GM19372 (cell line): ENCODE results near the gene KRTAP2-1.
"Not testable (repeated sequence)": the region's sequence is repeated elsewhere in the genome, so short reads cannot be mapped to it uniquely, and the experiment has no call there.

Experiments used
- ATAC-seq: cut with Tn5 transposase; IDR thresholded peaks from one replicate; pipeline ENCODE4 v1.9.1; 2021; ENCODE audit warnings: mild to moderate bottlenecking, low read depth, moderate library complexity; ENCODE audit not compliant: unreplicated experiment

Gene KRTAP2-1, protein sequence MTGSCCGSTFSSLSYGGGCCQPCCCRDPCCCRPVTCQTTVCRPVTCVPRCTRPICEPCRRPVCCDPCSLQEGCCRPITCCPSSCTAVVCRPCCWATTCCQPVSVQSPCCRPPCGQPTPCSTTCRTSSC

DNA sequence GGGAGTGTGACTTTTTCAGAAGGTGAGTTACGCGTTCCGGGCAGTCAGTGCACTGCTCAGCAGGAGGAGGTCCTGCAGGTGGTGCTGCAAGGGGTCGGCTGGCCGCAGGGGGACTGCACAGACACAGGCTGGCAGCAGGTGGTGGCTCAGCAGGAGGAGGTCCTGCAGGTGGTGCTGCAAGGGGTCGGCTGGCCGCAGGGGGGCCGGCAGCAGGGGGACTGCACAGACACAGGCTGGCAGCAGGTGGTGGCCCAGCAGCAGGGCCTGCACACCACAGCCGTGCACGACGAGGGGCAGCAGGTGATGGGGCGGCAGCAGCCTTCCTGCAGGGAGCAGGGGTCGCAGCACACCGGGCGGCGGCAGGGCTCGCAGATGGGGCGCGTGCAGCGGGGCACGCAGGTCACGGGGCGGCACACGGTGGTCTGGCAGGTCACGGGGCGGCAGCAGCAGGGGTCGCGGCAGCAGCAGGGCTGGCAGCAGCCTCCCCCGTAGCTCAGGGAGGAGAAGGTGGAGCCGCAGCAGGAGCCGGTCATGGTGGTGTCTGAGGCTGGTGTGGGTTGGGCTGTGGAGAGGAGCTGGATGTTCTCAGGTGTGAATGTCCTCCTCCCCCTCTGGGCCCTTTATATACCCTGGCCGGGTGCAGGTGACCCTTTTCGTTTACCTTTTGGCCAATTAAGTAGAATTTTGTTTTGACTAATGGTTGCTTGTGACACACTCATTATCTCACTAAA is at the start of gene KRTAP2-1:
KRTAP2-1 (minus strand) TSS at position 582 of the 731 bp plus-strand sequence; CDS start at position 533, 49 bp downstream.
- not testable (repeated sequence) for ATAC-seq

DNA sequence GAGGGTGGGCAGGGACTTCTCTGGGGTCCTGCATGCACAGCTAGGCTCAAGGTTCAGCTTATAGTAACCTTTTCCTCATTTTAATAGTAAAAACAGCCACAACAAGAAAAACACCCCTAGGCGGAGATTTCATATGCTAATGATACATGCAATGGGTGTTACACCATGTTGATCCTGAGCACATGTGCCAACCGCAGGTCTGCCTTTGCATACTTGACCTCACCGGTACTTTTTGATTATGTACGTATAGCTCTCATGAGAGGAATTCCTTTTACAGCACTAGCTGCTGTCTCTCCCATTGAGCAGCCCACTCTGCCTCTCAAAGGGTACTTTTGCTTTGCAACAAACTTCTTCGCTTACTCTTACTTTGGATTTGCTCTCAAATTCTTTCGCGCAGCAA is 48.9 kb upstream of the KRTAP2-1 start:
- ATAC-seq, result no peak

- ATAC-seq, result not testable (repeated sequence)
Measured at GRCh38 chr17:41088760-41089352, 41.7 kb upstream of the KRTAP2-1 start.

GRCh38 chr17:41084100-41084856 is 37.2 kb upstream of the KRTAP2-1 start, which contains the start of gene KRTAP4-7:
Gene KRTAP4-7, plus strand, starts transcription at chr17:41084150. Its CDS starts 57 bp downstream, at chr17:41084207.
- not testable (repeated sequence) for ATAC-seq

DNA sequence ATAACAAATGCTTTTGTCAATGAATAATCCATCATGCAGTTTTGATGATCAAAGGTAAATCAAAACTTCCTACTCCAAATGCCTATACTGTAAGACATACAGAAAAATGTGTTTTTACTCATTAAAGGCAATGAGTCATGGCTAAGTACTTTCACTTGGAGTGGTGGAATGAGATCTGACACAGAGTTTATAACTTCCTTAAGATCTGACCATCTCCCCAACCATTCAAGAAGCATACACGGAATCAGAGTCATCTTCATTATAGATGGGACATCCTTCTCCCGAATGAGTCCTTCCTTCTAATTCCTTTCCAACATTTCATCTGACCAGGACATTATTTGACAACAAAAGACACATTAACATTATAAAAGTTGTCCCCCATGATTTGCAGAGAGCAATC is 36.3 kb upstream of the KRTAP2-1 start:
- ATAC-seq, result not testable (repeated sequence)

DNA sequence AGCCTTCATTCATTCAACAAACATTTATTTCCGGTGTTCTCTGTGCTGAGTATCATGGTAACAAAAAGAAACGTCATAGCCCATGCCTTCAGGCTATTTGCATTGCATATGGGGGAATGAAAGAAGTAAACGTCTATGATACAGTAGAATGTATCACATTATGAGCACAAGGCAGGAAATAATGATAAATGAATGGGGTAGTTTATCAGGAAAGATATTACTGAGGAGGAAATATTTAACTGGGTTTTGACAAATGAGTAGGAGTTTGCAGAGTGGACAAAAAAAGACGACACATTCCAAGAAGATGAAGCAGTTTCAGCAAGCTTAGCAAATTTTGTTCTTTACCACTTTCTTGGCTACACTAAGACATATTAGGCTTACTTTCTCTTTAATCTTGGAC is 35.5 kb upstream of the KRTAP2-1 start:
- ATAC-seq, result no peak

DNA sequence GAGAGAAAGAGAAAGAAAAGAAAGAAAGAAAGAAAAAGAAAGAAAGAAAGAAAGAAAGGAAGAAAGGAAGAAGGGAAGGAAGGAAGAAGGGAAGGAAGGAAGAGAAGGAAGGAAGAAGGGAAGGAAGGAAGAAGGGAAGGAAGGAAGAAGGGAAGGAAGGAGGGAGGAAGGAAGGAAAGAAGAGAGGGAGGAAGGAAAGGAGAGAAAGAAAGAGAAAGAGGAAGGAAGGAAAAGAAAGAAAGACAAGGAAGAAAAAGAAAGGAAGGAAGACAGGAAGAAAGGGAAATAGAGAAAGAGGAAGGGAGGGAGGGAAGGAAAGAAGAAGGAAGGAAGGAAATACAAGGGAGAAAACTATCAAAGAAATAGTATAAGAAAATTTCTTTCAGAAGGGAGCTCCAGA is 29.7 kb upstream of the KRTAP2-1 start:
- ATAC-seq, result no peak

DNA sequence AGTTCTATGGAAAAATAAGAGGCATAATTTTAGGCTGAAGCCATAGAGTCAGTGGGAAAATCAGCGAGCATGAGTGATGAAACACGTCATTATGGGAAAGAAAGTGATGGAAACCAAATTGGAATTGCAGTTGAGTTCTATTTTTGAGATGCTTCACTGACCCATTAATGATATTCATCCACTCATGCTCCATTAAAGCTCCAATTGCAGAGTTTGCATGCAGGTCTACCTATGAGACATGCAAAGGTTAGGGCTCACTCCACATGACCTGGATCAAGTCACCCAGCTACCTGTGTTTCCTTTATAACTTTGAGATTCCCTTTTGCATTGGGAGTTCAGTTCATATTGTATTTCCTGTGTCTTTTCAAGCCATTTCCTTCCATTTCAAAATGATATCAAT is 26.6 kb upstream of the KRTAP2-1 start:
- ATAC-seq, result no peak

DNA sequence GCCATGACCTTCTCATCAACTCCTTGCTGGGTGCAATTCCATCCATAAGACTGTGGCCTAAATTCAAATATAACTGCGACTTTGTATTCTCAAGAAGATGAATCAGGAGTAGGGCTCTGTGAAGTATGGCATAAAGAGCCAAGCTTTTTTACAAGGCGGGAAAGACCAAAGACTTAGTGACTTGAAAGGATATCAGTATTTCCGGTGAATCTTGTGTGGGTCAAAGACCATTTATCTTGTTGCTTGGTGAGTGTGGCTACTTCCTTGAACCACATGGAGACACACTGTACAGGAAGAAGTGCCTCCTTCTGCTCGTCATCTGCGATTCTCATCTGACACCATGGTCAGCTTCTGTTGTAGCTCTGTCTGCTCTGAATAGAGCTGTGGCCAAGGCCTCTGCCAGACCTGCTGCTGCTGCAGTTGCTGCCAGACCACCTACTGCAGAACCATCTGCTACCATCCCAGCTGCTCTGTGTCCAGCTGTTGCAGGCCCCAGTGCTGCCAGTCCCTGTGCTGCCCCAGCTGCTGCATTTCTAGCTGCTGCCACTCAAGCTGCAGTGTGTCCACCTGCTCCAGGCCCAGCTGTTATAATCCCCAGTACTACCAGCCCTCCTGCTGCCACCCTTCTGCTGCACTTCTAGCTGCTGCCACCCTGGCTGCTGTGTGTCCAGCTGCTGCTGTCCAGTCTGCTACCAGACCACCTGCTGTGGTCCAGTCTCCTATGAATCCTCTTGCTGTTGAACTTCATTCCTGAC is 24.7 kb upstream of the KRTAP2-1 start:
- no peak for ATAC-seq

GRCh38 chr17:41069031-41069430 is 21.9 kb upstream of the KRTAP2-1 start:
- no peak for ATAC-seq

DNA sequence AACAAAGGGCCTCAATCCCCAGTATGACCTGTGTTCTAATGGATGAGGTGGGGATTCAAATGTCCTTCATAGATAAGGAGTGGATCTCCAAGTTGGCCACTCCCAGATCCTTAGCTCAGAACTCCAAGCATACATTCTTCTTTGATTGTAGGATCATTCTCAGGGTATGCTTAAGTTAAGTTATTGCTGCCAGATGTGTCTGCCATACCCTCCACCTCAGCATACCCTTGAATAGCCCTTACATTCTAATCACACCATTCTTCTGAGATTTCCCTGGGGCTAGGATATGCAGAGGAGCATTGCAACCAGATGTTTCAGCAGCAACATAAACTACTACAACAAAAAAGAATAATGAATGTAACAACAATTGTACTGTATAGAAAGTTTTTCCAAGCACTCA is 20.2 kb upstream of the KRTAP2-1 start:
- no peak for ATAC-seq

- no peak for ATAC-seq
Measured at GRCh38 chr17:41065829-41066624, 18.9 kb upstream of the KRTAP2-1 start, which contains the start of gene KRTAP2-4. Gene KRTAP2-4, minus strand, starts transcription at chr17:41065879. Its CDS starts 34 bp downstream, at chr17:41065845.

DNA sequence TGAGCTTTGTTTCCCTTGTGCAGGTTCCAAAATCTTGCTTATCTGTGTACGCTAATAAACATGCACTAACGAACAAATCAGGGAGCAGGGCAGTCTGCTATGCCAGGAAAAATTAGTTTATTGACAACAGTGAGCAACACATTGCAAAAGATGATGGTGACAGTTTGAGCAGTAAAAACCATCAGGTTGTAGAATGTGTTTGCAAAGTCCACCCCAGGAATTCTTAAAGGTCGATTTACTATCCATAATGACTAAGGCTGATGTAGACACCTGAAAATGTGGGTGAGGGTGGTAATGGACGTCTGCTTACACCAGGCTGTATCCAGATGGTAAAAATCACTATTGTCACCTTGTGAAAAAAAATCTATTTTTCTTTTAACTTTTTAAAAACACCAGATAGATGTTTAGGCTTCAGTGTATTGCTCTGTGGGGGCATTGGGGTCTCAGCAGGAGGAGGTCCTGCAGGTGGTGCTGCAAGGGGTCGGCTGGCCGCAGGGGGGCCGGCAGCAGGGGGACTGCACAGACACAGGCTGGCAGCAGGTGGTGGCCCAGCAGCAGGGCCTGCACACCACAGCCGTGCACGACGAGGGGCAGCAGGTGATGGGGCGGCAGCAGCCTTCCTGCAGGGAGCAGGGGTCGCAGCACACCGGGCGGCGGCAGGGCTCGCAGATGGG is 18.0 kb upstream of the KRTAP2-1 start:
- ATAC-seq, result not testable (repeated sequence)

DNA sequence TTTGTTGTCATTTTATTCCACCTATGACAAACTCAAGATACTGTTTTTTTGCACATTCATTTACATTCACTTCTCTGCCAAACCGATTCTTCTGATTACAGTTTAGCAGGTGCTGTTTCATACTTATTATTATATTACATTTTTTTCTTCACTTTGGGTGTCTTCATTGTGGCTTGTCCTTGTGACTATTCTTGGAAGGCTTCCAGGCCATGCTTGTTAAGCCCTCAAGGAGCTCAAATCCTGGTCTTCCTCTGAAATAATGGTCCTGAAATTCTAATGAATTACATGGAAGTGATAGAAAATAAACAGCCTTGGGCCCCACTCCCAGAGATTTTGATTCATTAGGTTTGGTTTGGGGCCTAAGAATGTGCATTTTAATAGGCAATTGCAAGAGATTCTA is 17.2 kb upstream of the KRTAP2-1 start:
- ATAC-seq, result no peak

DNA sequence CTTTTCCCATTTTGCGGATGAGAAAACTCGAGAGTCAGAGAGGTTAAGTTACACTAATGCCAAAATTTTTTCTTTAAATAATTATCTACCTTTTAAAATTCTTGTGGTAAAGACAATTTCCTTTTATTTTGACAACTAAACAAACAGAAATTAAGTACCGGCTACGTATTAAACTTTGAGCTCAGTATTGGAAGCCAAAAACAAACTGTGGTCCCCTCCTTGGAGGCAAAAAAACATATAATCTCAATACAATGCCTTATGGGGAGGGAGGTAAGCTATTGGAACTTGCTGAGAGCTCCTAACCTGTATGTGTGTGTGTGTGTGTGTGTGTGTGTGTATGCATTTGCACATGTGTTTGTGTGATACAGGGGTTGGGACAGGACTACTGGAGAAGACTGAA is 16.3 kb upstream of the KRTAP2-1 start:
- ATAC-seq, result no peak

DNA sequence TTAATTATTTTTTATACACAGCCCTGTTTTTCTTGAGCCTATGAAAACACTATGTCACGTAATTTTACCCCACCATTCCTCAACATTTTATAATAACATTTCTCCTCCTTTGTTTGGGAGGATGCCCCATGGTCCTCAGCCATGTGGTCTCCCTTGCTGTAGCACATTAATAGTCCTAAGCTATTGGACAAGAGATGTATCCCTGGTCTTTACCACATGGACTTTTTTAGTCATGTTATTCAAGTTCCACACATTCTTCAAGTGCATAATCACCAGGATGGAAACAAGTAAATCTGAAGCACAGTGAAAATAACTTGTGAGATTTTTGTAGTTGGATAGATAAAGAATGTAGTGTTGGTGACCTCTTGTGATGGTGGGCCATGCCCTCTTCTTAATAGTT is 14.8 kb upstream of the KRTAP2-1 start:
- ATAC-seq, result no peak

DNA sequence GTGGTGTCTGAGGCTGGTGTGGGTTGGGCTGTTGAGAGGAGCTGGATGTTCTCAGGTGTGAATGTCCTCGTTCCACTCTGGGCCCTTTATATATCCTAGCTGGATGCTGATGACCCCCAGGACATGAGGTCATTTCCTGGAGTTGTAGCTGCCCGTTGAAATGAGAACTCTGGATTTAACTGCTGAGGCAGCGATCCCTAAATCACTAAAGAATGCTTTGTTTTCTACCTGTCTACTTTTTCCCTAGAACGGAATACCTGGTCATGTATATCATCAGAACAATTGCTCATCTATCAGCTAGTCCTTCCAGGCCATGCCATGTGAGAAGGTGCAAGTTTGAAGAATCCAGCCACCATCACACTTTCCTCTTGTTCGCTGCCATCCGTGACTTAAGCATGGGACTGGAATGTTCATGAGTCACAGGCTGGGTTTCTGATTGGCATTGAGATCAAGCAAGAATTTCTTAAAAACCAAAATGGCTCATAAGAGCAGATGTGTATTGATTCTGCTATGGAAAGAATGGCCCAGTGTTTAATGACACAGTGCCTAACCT is 13.0 kb upstream of the KRTAP2-1 start, which contains the start of gene KRTAP2-3:
KRTAP2-3 (minus strand) TSS at position 63 of the 553 bp plus-strand sequence. CDS start 64 bp downstream, outside the sequence.
- ATAC-seq, result no peak

DNA sequence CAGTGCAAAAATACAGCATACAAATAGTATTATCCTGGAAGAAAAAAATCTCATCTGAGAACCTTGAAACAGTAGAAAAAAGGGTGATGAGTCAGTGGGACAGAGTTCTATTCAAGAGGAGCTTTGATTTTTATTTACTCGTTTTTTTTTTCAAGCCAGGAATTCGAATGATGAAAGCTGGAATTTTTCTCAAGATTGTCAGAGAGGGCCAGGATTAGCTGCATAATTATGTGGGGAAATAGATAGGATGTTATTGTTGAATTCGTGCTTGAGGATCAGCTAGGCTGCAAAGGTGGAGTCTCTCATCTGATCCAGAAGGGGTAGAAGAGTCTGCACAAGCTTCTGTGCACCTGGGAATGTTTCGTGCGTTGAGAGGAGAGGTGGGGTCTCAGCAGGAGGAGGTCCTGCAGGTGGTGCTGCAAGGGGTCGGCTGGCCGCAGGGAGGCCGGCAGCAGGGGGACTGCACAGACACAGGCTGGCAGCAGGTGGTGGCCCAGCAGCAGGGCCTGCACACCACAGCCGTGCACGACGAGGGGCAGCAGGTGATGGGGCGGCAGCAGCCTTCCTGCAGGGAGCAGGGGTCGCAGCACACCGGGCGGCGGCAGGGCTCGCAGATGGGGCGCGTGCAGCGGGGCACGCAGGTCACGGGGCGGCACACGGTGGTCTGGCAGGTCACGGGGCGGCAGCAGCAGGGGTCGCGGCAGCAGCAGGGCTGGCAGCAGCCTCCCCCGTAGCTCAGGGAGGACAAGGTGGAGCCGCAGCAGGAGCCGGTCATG is 12.3 kb upstream of the KRTAP2-1 start:
- ATAC-seq, result not testable (repeated sequence)
